SK-N-SH (cell line): ENCODE results near the gene PTPRD.

ENCODE experiments used
- CHD2 ChIP-seq: fragments of 150-350 bp; IDR thresholded peaks from 2 replicates; pipeline ENCODE4 v1.6.1; 2018; ENCODE audit warnings: low read length; ENCODE audit not compliant: partially characterized antibody
- CTCF ChIP-seq: fragments of 200-600 bp; sonication (generic); IDR thresholded peaks from 2 replicates; pipeline ENCODE4 v1.6.1; 2017; ENCODE audit warnings: antibody characterized with exemption, mild to moderate bottlenecking, moderate library complexity
- EP300 ChIP-seq, 2 experiments: IDR thresholded peaks; 2 replicates each; pipeline versions ENCODE4 v1.4.0 to v1.6.1; 2012; ENCODE audit warnings: borderline replicate concordance in 1 of 2, low read depth in 1 of 2, low read length in 1 of 2
- GABPA ChIP-seq: IDR thresholded peaks from 2 replicates; pipeline ENCODE4 v1.4.0; 2012; ENCODE audit warnings: low read depth, mild to moderate bottlenecking
- JUND ChIP-seq: IDR thresholded peaks from 2 replicates; pipeline ENCODE4 v1.4.0; 2012
- MAX ChIP-seq: IDR thresholded peaks from 2 replicates; pipeline ENCODE4 v1.4.0; 2012; ENCODE audit warnings: low read depth
- SIN3A ChIP-seq: IDR thresholded peaks from 2 replicates; pipeline ENCODE4 v1.6.1; 2012; ENCODE audit warnings: low read depth, mild to moderate bottlenecking, low read length, moderate library complexity, borderline replicate concordance
- TAF1 ChIP-seq: IDR thresholded peaks from 2 replicates; pipeline ENCODE4 v1.6.1; 2012; ENCODE audit warnings: low read depth, mild to moderate bottlenecking, low read length, moderate library complexity, borderline replicate concordance
- ZBTB33 ChIP-seq: IDR thresholded peaks from 2 replicates; pipeline ENCODE4 v1.4.0; 2012; ENCODE audit warnings: low read depth, borderline replicate concordance

DNA sequence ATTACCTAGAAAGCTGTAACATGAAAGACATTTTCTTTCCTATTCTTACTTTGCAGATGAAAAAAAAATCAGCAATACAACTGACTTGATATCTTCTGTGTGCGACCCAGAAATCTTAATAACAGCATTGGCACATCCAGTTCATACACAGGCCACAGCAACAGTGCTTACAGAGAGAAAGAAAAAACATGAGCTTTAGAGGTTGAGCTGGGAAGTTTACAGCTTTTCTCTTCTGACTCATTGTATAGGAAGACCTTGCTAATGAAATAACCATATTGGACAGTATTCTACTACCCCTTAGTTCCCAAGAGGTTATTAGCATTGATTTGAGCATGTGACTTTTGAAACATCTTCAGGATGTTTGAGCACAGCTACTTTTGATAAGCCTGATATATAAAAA is 1779.8 kb downstream of the PTPRD start:
- no peak for TF ChIP-seq SIN3A
- no peak for TF ChIP-seq CTCF
- TF ChIP-seq MAX = no peak
- TF ChIP-seq TAF1 = no peak
- TF ChIP-seq GABPA = no peak
- TF ChIP-seq EP300 (IDR thresholded peaks at IDR 0.05; ENCODE audit: borderline replicate concordance in 1 of 2, low read depth in 1 of 2, low read length in 1 of 2) = no peak
- TF ChIP-seq JUND = no peak
- no peak for TF ChIP-seq ZBTB33
- no peak for TF ChIP-seq CHD2
